GM18498 (cell line): ENCODE data around the gene SIRT4.
A peak's percentile ranks its signal among the peaks of the same experiment; 100 is the strongest.

Experiments used
- ATAC-seq: cut with Tn5 transposase; IDR thresholded peaks from one replicate; pipeline ENCODE4 v1.9.1; 2021; ENCODE audit warnings: mild to moderate bottlenecking, moderate library complexity; ENCODE audit not compliant: unreplicated experiment

SIRT4 gene

DNA sequence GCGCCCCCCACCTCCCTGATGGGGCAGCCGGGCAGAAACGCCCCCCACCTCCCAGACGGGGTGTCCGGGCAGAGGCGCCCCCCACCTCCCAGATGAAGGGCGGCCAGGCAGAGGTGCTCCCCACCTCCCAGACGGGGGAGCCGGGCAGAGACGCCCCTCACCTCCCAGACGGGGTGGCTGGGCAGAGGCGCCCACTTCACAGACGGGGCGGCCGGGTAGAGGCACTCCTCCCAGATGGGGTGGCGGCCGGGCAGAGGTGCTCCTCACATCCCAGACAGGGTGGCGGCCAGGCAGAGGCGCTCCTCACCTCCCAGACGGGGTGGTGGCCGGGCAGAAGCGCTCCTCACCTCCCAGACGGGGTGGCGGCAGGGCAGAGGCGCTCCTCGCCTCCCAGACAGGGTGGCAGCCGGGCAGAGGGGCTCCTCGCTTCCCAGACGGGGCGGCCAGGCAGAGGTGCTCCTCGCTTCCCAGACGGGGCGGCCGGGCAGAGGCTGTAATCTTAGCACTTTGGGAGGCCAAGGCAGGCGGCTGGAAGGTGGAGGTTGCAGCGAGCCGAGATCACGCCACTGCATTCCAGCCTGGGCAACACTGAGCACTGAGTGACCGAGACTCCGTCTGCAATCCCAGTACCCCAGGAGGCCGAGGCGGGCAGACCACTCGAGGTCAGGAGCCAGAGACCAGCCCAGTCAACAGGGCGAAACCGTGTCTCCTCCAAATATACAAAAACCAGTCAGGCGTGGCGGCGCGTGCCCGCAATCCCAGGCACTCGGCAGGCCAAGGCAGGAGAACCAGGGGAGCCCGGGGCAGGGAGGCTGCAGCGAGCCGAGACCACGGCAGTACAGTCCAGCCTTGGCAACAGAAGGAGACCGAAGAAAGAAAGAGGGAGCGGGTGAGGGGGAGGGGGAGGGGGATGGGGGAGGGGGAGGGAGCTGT lies 23.7 kb upstream of the SIRT4 start:
- no peak for ATAC-seq

DNA sequence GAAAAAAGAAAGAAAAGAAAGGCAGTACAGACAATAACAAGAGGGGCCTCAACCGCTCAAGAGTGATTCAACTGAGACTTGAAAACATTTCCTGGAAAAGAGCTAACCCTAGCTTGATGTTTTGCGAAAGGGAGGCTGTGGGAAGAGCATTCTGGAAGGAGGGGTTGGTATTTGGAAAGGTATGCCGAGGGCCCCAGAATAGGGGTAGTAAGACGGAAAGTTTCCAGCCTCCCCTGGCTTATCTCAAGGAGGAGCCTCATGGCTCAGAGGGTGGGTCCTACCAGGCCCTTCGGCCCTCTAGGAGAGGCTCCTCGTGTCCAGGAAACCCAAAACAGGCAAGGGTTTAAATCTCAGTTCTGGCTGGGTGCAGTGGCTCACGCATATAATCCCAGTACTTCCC lies 18.8 kb upstream of the SIRT4 start:
- ATAC-seq, result no peak

GRCh38 chr12:120284381-120284780 lies 17.7 kb upstream of the SIRT4 start:
- no peak for ATAC-seq

GRCh38 chr12:120286768-120287490 lies 15.2 kb upstream of the SIRT4 start:
- no peak for ATAC-seq

DNA sequence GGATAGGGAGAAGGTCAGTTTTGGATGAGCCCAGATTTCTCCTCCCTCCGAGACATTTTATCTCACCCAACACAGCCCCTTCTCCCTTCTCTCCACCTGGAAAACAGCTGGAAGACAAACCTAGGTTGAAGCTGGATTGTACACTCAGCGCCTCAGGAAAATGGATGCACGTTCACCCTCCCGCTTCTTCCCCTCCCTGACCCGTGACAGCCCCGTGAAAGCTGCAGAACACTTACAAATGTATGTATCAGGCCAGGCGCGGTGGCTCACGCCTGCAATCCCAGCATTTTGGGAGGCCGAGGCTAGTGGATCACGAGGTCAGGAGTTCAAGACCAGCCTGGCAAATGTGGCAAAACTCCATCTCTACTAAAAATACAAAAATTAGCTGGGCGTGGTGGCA lies 14.6 kb upstream of the SIRT4 start:
- ATAC-seq, result no peak

- no peak for ATAC-seq
Measured at GRCh38 chr12:120290609-120291305, 11.4 kb upstream of the SIRT4 start.

- peak; percentile 13 for ATAC-seq
Measured at GRCh38 chr12:120292411-120292660, 9.8 kb upstream of the SIRT4 start.

- peak; percentile 55 for ATAC-seq
Measured at GRCh38 chr12:120292661-120293531, 9.2 kb upstream of the SIRT4 start, which contains the start of gene RNU4-1. Gene RNU4-1 (minus strand): TSS chr12:120293237.

- no peak for ATAC-seq
Measured at GRCh38 chr12:120314220-120314619, 12.1 kb downstream of the SIRT4 start.

DNA sequence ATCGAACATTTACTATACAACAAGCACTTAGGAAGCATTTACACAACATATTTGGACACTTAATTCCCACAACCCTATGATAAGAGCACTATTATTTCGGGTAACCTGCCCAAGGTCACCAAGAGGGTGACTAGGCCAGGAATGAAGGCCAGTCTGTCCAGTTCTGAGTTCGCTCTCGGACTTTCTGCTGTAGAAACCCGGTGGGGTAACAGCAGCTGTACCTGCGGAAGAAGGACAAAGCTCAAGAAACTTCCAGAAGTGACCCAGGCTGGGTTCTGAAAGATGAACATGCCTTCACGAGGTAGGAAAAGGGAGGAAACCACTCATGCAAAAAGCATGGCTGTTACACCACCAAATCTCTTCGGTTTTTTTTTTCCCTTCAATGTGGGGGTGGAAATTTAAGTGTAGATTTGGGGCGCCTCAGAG lies 14.7 kb downstream of the SIRT4 start:
- no peak for ATAC-seq

DNA sequence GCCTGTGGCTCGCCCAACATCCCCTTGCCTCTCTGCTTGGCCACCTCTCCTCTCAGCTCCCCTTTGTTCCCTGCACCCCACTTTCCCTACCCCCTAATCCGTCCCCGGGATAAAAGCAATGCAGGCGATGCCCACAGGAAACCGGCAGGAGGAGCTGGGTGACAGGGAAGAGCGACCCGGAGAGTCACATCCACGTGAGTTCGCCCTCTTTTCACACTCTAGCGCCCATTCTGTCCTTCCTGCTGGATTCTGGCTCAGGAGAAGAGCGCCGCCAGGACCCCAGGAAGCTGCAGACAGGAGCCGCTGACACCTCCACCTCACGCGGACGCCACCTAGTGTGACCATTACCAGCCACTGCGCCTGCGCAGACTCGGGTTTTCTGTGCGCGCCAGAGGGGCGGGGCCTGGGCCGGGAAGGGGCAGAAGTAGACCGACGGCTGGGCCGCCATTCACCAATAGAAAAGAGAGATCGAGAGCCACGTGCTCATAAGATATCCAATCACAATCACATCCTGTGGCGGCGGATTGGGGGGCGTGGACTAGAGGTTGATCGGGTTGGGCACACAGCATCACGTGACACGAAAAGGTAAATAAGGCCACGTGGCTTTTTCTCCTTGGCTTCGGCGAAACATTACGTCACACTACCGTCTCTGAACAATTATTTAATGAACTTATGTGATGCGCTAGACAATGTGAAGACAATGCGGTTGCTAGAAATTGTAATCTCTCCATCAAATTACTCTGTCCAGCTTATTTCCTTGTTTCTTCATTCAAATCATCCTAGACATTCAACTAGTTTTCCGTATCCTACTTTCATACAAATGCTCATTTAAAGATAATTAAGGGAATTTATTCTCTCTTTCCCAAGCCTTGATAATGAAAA lies 15.3 kb downstream of the SIRT4 start:
- peak; percentile 99 for ATAC-seq

- no peak for ATAC-seq
Measured at GRCh38 chr12:120321382-120322202, 19.5 kb downstream of the SIRT4 start.

DNA sequence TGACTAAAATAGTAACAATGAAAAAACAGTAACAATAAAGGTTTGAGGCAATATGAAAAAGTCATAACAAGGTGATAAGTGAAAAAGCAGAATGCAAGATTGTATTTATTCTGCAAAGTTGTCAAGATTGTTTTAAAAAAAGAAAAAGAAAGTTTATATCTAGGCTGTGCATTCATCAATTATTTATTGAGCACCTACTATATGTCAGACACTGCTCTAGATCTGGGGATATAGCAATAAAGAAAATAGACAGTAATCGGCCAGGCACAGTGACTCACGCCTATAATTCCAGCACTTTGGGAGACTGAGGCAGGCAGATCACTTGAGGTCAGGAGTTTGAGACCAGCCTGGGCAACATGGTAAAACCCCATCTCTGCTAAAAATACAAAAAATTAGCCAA lies 21.7 kb downstream of the SIRT4 start:
- no peak for ATAC-seq

DNA sequence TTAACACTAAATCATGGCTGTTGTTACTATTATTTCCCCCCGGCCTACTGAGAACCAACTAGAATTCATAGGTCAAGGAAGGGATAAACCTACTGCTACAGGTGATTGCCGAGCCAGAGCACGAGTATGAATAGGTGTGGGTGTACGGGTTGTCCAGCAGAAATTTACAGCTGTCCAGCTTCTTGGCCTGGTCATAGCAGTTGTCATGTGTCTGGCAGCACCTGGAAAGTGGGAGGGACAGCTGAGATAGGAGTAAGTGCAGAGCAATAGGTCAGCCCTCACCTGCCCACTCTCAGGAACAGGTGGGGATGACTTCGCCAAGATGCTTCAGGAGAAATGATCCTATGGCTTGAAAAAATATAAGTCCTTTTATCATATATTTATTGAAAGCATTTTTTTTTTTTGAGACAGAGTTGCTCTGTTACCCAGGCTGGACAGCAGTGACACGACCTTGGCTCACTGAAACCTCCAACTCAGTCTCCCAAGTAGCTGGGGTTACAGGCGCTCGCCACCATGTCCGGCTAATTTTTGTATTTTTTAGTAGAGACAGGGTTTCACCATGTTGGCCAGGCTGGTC lies 22.8 kb downstream of the SIRT4 start:
- no peak for ATAC-seq

- ATAC-seq, result no peak
Measured at GRCh38 chr12:120327593-120327992, 25.5 kb downstream of the SIRT4 start, which contains the start of gene PLA2G1B. Gene PLA2G1B (minus strand): TSS chr12:120327779. CDS start chr12:120327753, 26 bp downstream.

GRCh38 chr12:120328228-120328627 lies 26.1 kb downstream of the SIRT4 start:
- ATAC-seq, result no peak

DNA sequence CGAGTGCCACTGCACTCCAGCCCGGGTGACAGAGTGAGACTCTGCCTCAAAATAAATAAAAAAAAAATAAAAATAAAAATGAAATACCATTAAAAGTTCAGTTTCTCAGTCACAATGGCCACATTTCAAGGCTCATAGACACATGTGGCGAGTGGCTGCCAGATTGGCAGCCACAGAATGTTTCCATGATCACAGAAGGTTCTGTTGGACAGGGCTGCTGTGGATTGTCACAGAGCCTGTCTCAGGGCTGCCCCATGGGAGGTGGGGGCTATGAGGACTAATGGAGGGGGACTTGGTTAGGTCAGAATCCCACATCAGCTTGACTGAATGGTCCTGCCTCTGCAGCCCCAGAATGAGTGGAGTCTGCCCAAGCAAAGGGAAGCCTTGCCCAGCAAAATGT lies 29.3 kb downstream of the SIRT4 start:
- no peak for ATAC-seq

DNA sequence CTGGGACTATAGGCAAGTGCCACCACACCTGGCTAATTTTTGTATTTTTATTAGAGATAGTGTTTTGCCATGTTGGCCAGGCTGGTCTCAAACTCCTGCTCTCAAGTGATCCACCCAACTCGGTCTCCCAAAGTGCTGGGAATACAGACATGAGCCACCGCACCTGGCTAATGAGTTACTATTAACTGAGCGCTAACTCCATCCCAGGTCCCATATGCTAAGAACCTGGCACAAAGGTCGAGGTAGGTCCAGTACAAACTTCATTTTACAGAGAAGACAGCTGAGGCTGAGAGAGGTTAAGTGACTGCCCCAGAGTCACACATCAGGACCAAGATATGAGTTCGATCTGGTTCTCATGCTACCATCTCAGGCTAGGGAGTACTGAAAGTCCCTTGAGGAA lies 29.9 kb downstream of the SIRT4 start:
- ATAC-seq, result no peak
